ENCODE results near the gene MANBA.

The MANBA gene

DNA sequence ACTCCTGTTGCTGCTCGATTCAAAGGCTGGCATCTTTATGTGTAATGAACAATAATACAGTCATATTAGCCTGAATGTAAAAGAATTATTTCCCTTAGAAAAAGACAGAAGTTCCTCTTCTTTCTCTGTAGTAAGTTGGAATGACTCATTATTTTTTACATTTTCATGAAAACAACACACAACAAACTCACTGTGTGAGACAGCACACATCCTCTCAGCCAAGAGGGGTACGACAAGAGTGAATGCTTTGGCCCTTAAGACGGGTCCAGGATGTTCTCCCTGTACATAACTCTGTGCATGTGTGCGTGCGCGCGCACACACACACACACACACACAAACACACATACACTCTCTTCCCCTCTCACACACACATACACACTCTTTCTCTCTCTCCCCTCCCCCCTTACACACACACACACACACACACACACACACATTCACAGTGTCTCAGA is 72.8 kb downstream of the MANBA start:
- no peak for DNase-seq (ENCODE audit: low read depth, low spot score)
- no peak overlapping the region for H3K4me3 ChIP-seq (ENCODE audit: insufficient read length, low read depth)
- no peaks in the 10 kb centered on the region for H3K27me3 ChIP-seq (ENCODE audit: insufficient read depth, insufficient read length)
- TF ChIP-seq YY1 (IDR thresholded peaks at IDR 0.05; ENCODE audit: insufficient read depth, insufficient read length), result no peak
- TF ChIP-seq ZNF274 (IDR thresholded peaks at IDR 0.05; ENCODE audit: low read depth, low read length), result no peak
- TF ChIP-seq SUZ12 (IDR thresholded peaks at IDR 0.05; ENCODE audit: extremely low read depth, insufficient read depth, insufficient read length), result no peak
- no peak overlapping the region for H3K9ac ChIP-seq (ENCODE audit: insufficient read length, low read depth)
- H3K9me3 ChIP-seq (ENCODE audit: insufficient read depth, low read length), result no peaks in the 10 kb centered on the region
- no peaks in the 10 kb centered on the region for H3K36me3 ChIP-seq (ENCODE audit: insufficient read depth, insufficient read length, low read length)
- no peaks in the 10 kb centered on the region for H3K4me1 ChIP-seq (ENCODE audit: insufficient read depth, insufficient read length)

DNA sequence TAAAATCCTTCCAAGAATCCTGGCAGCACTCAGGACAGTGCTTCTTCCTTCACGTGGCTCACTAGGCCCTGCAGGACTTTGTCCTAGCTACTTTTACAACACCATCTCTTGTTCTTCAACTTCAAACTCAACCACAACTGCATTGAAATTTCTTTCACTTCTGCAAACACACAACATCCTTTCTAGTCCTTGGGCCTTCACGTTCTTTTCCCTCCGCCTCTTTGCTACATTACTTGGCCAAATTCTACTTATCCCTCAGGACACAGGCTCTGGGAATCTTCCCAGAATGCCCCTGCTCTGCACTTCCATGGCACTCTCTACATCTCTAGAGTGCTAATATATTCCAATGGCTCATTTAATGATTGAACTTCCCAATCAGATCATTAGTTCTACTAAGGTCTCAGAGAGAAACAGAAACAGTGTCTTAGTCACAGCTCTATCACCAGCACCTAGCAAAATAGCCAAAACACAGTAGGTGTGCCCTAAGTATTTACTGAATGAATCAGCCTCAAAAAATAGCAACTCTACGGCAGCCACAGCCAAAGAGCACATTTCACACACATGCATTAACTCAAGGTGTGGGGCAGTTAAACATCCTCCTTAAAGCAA is 73.3 kb downstream of the MANBA start:
- H3K27me3 ChIP-seq (ENCODE audit: insufficient read depth, insufficient read length), result no peaks in the 10 kb centered on the region
- no peaks in the 10 kb centered on the region for H3K4me1 ChIP-seq (ENCODE audit: insufficient read depth, insufficient read length)
- no peak overlapping the region for H3K4me3 ChIP-seq (ENCODE audit: insufficient read length, low read depth)
- H3K9ac ChIP-seq (ENCODE audit: insufficient read length, low read depth), result no peak overlapping the region
- H3K9me3 ChIP-seq (ENCODE audit: insufficient read depth, low read length), result no peaks in the 10 kb centered on the region
- H3K36me3 ChIP-seq (ENCODE audit: insufficient read depth, insufficient read length, low read length), result no peaks in the 10 kb centered on the region
- TF ChIP-seq YY1 (IDR thresholded peaks at IDR 0.05; ENCODE audit: insufficient read depth, insufficient read length) (no peak), ZNF274 (IDR thresholded peaks at IDR 0.05; ENCODE audit: low read depth, low read length) (no peak), SUZ12 (IDR thresholded peaks at IDR 0.05; ENCODE audit: extremely low read depth, insufficient read depth, insufficient read length) (no peak)
- no peak for DNase-seq (ENCODE audit: low read depth, low spot score)

DNA sequence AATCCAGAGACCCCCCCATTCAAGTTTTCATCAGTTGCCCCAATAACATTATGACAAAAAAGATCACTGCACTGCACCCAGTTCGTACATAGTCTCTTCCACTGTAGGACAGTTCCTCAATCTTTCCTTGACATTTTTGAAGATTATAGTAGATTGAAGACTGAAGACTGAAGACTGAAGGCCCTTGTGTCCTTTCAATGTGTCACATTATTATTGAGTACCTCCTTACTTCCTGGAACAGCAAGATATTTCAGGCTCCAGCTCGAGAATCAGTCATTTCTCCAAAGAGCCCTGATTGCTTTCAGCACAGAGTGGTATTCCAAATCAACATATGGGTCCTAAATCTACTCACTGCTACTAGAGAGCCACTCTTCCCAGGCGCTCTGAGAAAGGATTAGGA is 75.0 kb downstream of the MANBA start:
- H3K27me3 ChIP-seq (ENCODE audit: insufficient read depth, insufficient read length), result no peaks in the 10 kb centered on the region
- H3K36me3 ChIP-seq (ENCODE audit: insufficient read depth, insufficient read length, low read length), result no peaks in the 10 kb centered on the region
- no peak for DNase-seq (ENCODE audit: low read depth, low spot score)
- no peak overlapping the region for H3K4me3 ChIP-seq (ENCODE audit: insufficient read length, low read depth)
- no peaks in the 10 kb centered on the region for H3K9me3 ChIP-seq (ENCODE audit: insufficient read depth, low read length)
- no peaks in the 10 kb centered on the region for H3K4me1 ChIP-seq (ENCODE audit: insufficient read depth, insufficient read length)
- TF ChIP-seq YY1 (IDR thresholded peaks at IDR 0.05; ENCODE audit: insufficient read depth, insufficient read length) (no peak), ZNF274 (IDR thresholded peaks at IDR 0.05; ENCODE audit: low read depth, low read length) (no peak), SUZ12 (IDR thresholded peaks at IDR 0.05; ENCODE audit: extremely low read depth, insufficient read depth, insufficient read length) (no peak)
- H3K9ac ChIP-seq (ENCODE audit: insufficient read length, low read depth), result no peak overlapping the region

DNA sequence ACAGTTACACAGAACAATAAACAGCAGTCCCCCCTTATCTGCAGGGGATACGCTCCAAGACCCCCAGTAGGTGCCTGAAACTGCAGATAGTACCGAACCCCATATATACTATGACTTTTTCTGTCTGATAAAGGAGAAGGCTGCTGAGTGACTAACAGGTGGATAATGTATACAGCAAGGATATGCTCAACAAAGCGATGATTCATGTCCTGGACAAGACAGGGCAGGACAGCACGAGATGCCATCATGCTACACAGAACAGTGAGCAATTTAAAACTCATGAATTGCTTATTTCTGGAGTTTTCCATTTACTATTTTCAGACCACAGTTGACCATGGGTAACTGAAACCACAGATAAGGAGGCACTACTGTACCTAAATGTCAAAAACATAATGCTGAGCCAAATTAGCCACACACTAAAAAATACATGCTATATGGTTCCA is 76.1 kb downstream of the MANBA start:
- Histone ChIP-seq H3K4me3 (ENCODE audit: insufficient read length, low read depth) (no peak overlapping the region), H3K9ac (ENCODE audit: insufficient read length, low read depth) (no peak overlapping the region), H3K36me3 (ENCODE audit: insufficient read depth, insufficient read length, low read length) (no peaks in the 10 kb centered on the region), H3K27me3 (ENCODE audit: insufficient read depth, insufficient read length) (no peaks in the 10 kb centered on the region), H3K9me3 (ENCODE audit: insufficient read depth, low read length) (no peaks in the 10 kb centered on the region), H3K4me1 (ENCODE audit: insufficient read depth, insufficient read length) (no peaks in the 10 kb centered on the region)
- DNase-seq (ENCODE audit: low read depth, low spot score), result no peak
- no peak for TF ChIP-seq YY1 (IDR thresholded peaks at IDR 0.05; ENCODE audit: insufficient read depth, insufficient read length)
- TF ChIP-seq ZNF274 (IDR thresholded peaks at IDR 0.05; ENCODE audit: low read depth, low read length), result no peak
- TF ChIP-seq SUZ12 (IDR thresholded peaks at IDR 0.05; ENCODE audit: extremely low read depth, insufficient read depth, insufficient read length), result no peak

DNA sequence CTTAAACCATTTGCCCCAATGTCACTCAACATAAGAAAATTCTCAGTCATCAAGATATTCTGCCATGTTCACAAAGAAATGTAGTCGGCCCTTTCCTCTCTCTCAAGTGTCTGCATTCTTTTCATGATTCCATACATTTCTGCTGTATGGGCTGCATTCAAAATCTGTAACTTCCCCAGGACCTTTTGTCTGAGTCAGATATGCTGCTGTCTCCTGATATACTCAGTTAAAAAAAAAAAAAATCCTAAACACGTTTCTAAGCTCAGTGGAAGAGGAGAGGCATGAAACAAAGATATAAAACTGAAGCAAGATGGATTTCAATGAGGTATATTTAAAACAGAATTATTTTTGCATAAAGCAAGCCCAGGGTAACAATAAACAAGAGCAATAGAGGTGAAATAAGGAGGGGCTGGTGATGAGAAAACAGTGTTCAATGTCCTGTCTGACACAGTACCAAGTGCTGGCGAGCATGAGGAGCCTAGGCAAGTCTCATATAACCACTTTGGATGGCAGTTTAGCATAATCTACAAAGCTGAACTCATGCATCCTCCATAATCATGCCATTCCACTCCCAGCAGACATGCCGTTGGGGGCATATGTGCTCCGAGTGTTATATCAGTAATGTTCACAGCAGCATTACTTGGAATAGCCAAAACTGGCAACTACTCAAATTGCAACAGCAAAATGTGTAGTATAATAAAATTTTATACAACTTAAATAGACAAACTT is 76.7 kb downstream of the MANBA start:
- Histone ChIP-seq H3K4me3 (ENCODE audit: insufficient read length, low read depth) (no peak overlapping the region), H3K27me3 (ENCODE audit: insufficient read depth, insufficient read length) (no peaks in the 10 kb centered on the region), H3K9me3 (ENCODE audit: insufficient read depth, low read length) (no peaks in the 10 kb centered on the region), H3K9ac (ENCODE audit: insufficient read length, low read depth) (no peak overlapping the region), H3K36me3 (ENCODE audit: insufficient read depth, insufficient read length, low read length) (no peaks in the 10 kb centered on the region), H3K4me1 (ENCODE audit: insufficient read depth, insufficient read length) (no peaks in the 10 kb centered on the region)
- TF ChIP-seq SUZ12 (IDR thresholded peaks at IDR 0.05; ENCODE audit: extremely low read depth, insufficient read depth, insufficient read length) (no peak), YY1 (IDR thresholded peaks at IDR 0.05; ENCODE audit: insufficient read depth, insufficient read length) (no peak), ZNF274 (IDR thresholded peaks at IDR 0.05; ENCODE audit: low read depth, low read length) (no peak)
- no peak for DNase-seq (ENCODE audit: low read depth, low spot score)

DNA sequence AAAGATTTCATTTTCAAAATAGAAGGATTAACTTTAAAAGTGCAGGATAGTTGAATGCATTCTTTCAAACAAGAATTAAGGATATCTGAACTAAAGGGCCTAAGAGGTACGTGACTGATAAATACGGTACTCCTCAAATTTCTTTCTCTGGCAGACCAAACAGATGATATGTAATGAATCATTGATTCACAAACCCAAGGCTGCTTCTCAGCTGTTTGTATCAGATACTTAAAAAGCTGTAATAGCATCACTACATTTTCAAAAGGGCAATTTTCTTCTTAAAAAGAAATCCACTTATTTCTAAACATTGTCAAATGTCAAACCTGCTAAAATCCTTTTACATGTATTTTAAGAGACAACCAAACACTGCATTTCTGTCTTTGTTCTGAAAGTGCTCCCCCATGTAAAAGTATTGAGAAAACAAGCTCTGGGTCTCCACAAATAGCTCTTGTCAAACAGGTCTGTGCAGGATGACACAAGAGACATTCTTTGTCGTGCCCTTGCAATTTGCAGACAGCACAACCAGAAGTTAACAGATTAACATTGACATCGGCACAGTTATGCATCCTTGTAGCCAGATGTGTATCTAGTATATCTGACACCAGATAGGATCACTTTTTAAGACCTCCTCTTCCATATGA is 82.0 kb downstream of the MANBA start:
- DNase-seq (ENCODE audit: low read depth, low spot score), result no peak
- no peak for TF ChIP-seq SUZ12 (IDR thresholded peaks at IDR 0.05; ENCODE audit: extremely low read depth, insufficient read depth, insufficient read length)
- no peak for TF ChIP-seq YY1 (IDR thresholded peaks at IDR 0.05; ENCODE audit: insufficient read depth, insufficient read length)
- TF ChIP-seq ZNF274 (IDR thresholded peaks at IDR 0.05; ENCODE audit: low read depth, low read length), result no peak
- no peaks in the 10 kb centered on the region for H3K9me3 ChIP-seq (ENCODE audit: insufficient read depth, low read length)
- no peak overlapping the region for H3K9ac ChIP-seq (ENCODE audit: insufficient read length, low read depth)
- no peaks in the 10 kb centered on the region for H3K27me3 ChIP-seq (ENCODE audit: insufficient read depth, insufficient read length)
- no peaks in the 10 kb centered on the region for H3K36me3 ChIP-seq (ENCODE audit: insufficient read depth, insufficient read length, low read length)
- no peaks in the 10 kb centered on the region for H3K4me1 ChIP-seq (ENCODE audit: insufficient read depth, insufficient read length)
- H3K4me3 ChIP-seq (ENCODE audit: insufficient read length, low read depth), result no peak overlapping the region

DNA sequence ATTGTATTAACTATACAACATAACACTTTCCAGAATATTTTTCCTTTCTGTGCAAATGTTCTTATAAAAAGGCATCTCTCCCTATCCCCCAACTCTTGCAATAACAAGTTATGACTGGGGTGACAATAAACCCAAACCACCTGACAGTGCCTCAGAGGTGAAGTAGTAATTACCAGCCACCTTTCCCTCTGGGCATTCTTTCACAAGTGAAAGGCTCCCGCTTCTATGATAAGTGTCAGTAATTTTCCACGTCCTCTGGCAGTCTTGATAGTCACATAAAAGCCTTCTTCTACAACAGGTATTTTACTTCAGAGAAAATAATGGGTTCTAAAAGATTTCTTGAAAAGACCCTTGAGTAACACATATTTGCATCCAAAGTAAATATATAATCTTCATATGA is 82.7 kb downstream of the MANBA start:
- no peak overlapping the region for H3K4me3 ChIP-seq (ENCODE audit: insufficient read length, low read depth)
- no peaks in the 10 kb centered on the region for H3K4me1 ChIP-seq (ENCODE audit: insufficient read depth, insufficient read length)
- H3K9ac ChIP-seq (ENCODE audit: insufficient read length, low read depth), result no peak overlapping the region
- H3K27me3 ChIP-seq (ENCODE audit: insufficient read depth, insufficient read length), result no peaks in the 10 kb centered on the region
- no peaks in the 10 kb centered on the region for H3K36me3 ChIP-seq (ENCODE audit: insufficient read depth, insufficient read length, low read length)
- H3K9me3 ChIP-seq (ENCODE audit: insufficient read depth, low read length), result no peaks in the 10 kb centered on the region
- no peak for DNase-seq (ENCODE audit: low read depth, low spot score)
- TF ChIP-seq ZNF274 (IDR thresholded peaks at IDR 0.05; ENCODE audit: low read depth, low read length) (no peak), YY1 (IDR thresholded peaks at IDR 0.05; ENCODE audit: insufficient read depth, insufficient read length) (no peak), SUZ12 (IDR thresholded peaks at IDR 0.05; ENCODE audit: extremely low read depth, insufficient read depth, insufficient read length) (no peak)

Measured in NT2/D1 (cell line).